Loucy (cell line): ENCODE data around the gene BBOX1.

Experiments
- H2AFZ ChIP-seq: fragments of 200-600 bp; sonication (generic); 2 replicates; pipeline ENCODE4 v1.6.0; 2016; ENCODE audit warnings: antibody characterized with exemption, mild to moderate bottlenecking, low read length, moderate library complexity
- H3F3A ChIP-seq: fragments of 200-600 bp; 2 replicates; pipeline ENCODE4 v1.6.0; 2016; ENCODE audit warnings: antibody characterized with exemption, low read depth, mild to moderate bottlenecking
- H3K27me3 ChIP-seq: fragments of 200-600 bp; sonication (generic); 2 replicates; pipeline ENCODE4 v1.6.1; 2014; ENCODE audit warnings: low read length, mild to moderate bottlenecking; ENCODE audit not compliant: insufficient read depth, poor library complexity, severe bottlenecking
- H3K36me3 ChIP-seq: fragments of 200-600 bp; sonication (generic); 2 replicates; pipeline ENCODE4 v1.6.1; 2016; ENCODE audit warnings: low read length; ENCODE audit not compliant: insufficient read depth
- H3K4me1 ChIP-seq: fragments of 200-600 bp; sonication (generic); 2 replicates; pipeline ENCODE4 v1.5.1; 2014; ENCODE audit warnings: low read length, mild to moderate bottlenecking; ENCODE audit not compliant: insufficient read depth, poor library complexity, severe bottlenecking
- H3K4me2 ChIP-seq: fragments of 200-600 bp; sonication (generic); 2 replicates; pipeline ENCODE4 v1.6.0; 2014; ENCODE audit warnings: antibody characterized with exemption, low read length, low read depth, mild to moderate bottlenecking; ENCODE audit not compliant: poor library complexity, severe bottlenecking
- H3K4me3 ChIP-seq: fragments of 200-600 bp; sonication (generic); 2 replicates; pipeline ENCODE4 v1.5.1; 2014; ENCODE audit warnings: low read length, mild to moderate bottlenecking, mixed read lengths; ENCODE audit not compliant: poor library complexity, severe bottlenecking
- H3K79me2 ChIP-seq: fragments of 200-600 bp; sonication (generic); 2 replicates; pipeline ENCODE4 v1.6.1; 2014; ENCODE audit warnings: low read length; ENCODE audit not compliant: insufficient read depth
- H3K9ac ChIP-seq: fragments of 200-600 bp; sonication (generic); 2 replicates; pipeline ENCODE4 v1.6.0; 2014; ENCODE audit warnings: mild to moderate bottlenecking, low read depth, low read length, moderate library complexity; ENCODE audit not compliant: poor library complexity, severe bottlenecking
- H3K9me2 ChIP-seq: fragments of 200-600 bp; sonication (generic); replicated peaks from 2 replicates; pipeline ENCODE4 v1.6.1; 2016; ENCODE audit warnings: low read depth, low read length, mixed read lengths
- H3K9me3 ChIP-seq: fragments of 200-600 bp; sonication (generic); 2 replicates; pipeline ENCODE4 v1.6.1; 2014; ENCODE audit warnings: mild to moderate bottlenecking, antibody characterized with exemption, low read length, low read depth; ENCODE audit not compliant: insufficient read depth
- H4K20me1 ChIP-seq: fragments of 200-600 bp; sonication (generic); 2 replicates; pipeline ENCODE4 v1.6.0; 2014; ENCODE audit warnings: antibody characterized with exemption, low read length, mild to moderate bottlenecking; ENCODE audit not compliant: insufficient read depth, poor library complexity, severe bottlenecking
- CTCF ChIP-seq: fragments of 200-600 bp; sonication (generic); conservative IDR thresholded peaks from 2 replicates; pipeline ENCODE4 v1.5.1; 2014; ENCODE audit warnings: mild to moderate bottlenecking, antibody characterized with exemption, low read length
- EZH2phosphoT487 ChIP-seq: fragments of 200-600 bp; IDR thresholded peaks from 2 replicates; pipeline ENCODE4 v1.6.1; 2018; ENCODE audit warnings: antibody characterized with exemption, mild to moderate bottlenecking, moderate library complexity, borderline replicate concordance

BBOX1 gene

GRCh38 chr11:27040302-27041115, at the start of gene BBOX1:
Gene BBOX1 (plus strand): TSS chr11:27040815. CDS start chr11:27055431, 14,616 bp downstream.
- H4K20me1 ChIP-seq: no peaks in the 10 kb centered on the region
- TF ChIP-seq CTCF (no peak), EZH2phosphoT487 (no peak)
- H3K36me3 ChIP-seq: no peaks in the 10 kb centered on the region
- H3F3A ChIP-seq: no peaks in the 10 kb centered on the region
- no peak within 1 kb of the TSS for H3K4me2 ChIP-seq
- no peak within 1 kb of the TSS for H2AFZ ChIP-seq
- no peak within 1 kb of the TSS for H3K9ac ChIP-seq
- H3K9me2 ChIP-seq: no peaks in the 10 kb centered on the region
- H3K4me3 ChIP-seq: no peak within 1 kb of the TSS
- no peaks in the 10 kb centered on the region for H3K27me3 ChIP-seq
- no peaks in the 10 kb centered on the region for H3K79me2 ChIP-seq
- peaks cover 19% of the 10 kb centered on the region; the same call in 1 of the 2 replicates for H3K9me3 ChIP-seq
- H3K4me1 ChIP-seq: peaks cover 8% of the 10 kb centered on the region

- Histone ChIP-seq H3K79me2 (no peaks in the 10 kb centered on the region), H3K4me1 (peaks cover 19% of the 10 kb centered on the region), H3K36me3 (no peaks in the 10 kb centered on the region), H4K20me1 (no peaks in the 10 kb centered on the region), H3K27me3 (no peaks in the 10 kb centered on the region), H3K4me2 (no peak overlapping the region), H3K9me2 (no peaks in the 10 kb centered on the region), H2AFZ (peak overlapping the region; percentile 60; the same call in 1 of the 2 replicates), H3K9me3 (no peaks in the 10 kb centered on the region), H3K9ac (no peak overlapping the region), H3F3A (no peaks in the 10 kb centered on the region), H3K4me3 (no peak overlapping the region)
- TF ChIP-seq EZH2phosphoT487 (no peak), CTCF (no peak)
These were observed 48.5 kb upstream of the BBOX1 start for GRCh38 chr11:26992031-26992541.

GRCh38 chr11:26993965-26994457, 46.6 kb upstream of the BBOX1 start, which contains the start of gene FIBIN:
Gene FIBIN (plus strand): TSS chr11:26994112. CDS start chr11:26994527, 415 bp downstream.
- Histone ChIP-seq H3F3A (no peaks in the 10 kb centered on the region), H3K27me3 (no peaks in the 10 kb centered on the region), H3K9me3 (no peaks in the 10 kb centered on the region), H3K36me3 (no peaks in the 10 kb centered on the region), H3K9me2 (no peaks in the 10 kb centered on the region), H4K20me1 (no peaks in the 10 kb centered on the region), H2AFZ (no peak within 1 kb of the TSS), H3K4me1 (peaks cover 15% of the 10 kb centered on the region), H3K4me2 (no peak within 1 kb of the TSS), H3K79me2 (no peaks in the 10 kb centered on the region), H3K9ac (no peak within 1 kb of the TSS), H3K4me3 (no peak within 1 kb of the TSS)
- no peak for TF ChIP-seq EZH2phosphoT487
